Raji (cell line): Measurements from ENCODE around the gene PRAF2.

Experiments used
- POLR2A ChIP-seq: IDR thresholded peaks from 2 replicates; pipeline ENCODE4 v1.6.1; 2011; ENCODE audit warnings: low read depth, low read length, control low read depth; ENCODE audit not compliant: insufficient read depth

PRAF2 gene

GRCh38 chrX:49039598-49040375, 34.0 kb downstream of the PRAF2 start:
- TF ChIP-seq POLR2A, result no peak

GRCh38 chrX:49037883-49038475, 35.8 kb downstream of the PRAF2 start:
- TF ChIP-seq POLR2A, result no peak

GRCh38 chrX:49030283-49030682, 43.5 kb downstream of the PRAF2 start:
- no peak for TF ChIP-seq POLR2A

- TF ChIP-seq POLR2A, result no peak
Measured at GRCh38 chrX:49029876-49030275, 43.9 kb downstream of the PRAF2 start.
